ENCODE measurements around the gene PLEKHG4B. TPM values are rescaled to one million over a fixed set of nuclear protein-coding genes. Genes with fewer than 3 reads are reported as not detected.

PLEKHG4B gene
- total and polyA plus RNA-seq, 7 donors: 0.01 TPM; not detected in 6

GRCh38 chr5:92401-93220 is 643 bp downstream of the PLEKHG4B start:
- no peak for DNase-seq
- TF ChIP-seq, protein P1, sequence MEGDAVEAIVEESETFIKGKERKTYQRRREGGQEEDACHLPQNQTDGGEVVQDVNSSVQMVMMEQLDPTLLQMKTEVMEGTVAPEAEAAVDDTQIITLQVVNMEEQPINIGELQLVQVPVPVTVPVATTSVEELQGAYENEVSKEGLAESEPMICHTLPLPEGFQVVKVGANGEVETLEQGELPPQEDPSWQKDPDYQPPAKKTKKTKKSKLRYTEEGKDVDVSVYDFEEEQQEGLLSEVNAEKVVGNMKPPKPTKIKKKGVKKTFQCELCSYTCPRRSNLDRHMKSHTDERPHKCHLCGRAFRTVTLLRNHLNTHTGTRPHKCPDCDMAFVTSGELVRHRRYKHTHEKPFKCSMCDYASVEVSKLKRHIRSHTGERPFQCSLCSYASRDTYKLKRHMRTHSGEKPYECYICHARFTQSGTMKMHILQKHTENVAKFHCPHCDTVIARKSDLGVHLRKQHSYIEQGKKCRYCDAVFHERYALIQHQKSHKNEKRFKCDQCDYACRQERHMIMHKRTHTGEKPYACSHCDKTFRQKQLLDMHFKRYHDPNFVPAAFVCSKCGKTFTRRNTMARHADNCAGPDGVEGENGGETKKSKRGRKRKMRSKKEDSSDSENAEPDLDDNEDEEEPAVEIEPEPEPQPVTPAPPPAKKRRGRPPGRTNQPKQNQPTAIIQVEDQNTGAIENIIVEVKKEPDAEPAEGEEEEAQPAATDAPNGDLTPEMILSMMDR (IDR thresholded peaks at IDR 0.05): no peak
- peaks cover 0 to 75% (median 33%) of the 10 kb centered on the region in 3 donors for H3K27me3 ChIP-seq (ENCODE audit: insufficient read depth in 3 of 3, low read length in 2 of 3)
- 9 to 16% (median 13%) methylated on average over 14 to 33 of the region's 37 CpGs for WGBS, 3 donors
- H3K4me3 ChIP-seq: no peak overlapping the region
- no peaks in the 10 kb centered on the region for H3K9me3 ChIP-seq
- intact Hi-C loops (cut with DNase I): no loop called here
- no peak for ATAC-seq
- no peaks in the 10 kb centered on the region for H3K4me1 ChIP-seq
- H3K27ac ChIP-seq: no peak overlapping the region
- no peaks in the 10 kb centered on the region for H3K36me3 ChIP-seq (ENCODE audit: insufficient read depth in 1 of 2, low read depth in 1 of 2)

DNA sequence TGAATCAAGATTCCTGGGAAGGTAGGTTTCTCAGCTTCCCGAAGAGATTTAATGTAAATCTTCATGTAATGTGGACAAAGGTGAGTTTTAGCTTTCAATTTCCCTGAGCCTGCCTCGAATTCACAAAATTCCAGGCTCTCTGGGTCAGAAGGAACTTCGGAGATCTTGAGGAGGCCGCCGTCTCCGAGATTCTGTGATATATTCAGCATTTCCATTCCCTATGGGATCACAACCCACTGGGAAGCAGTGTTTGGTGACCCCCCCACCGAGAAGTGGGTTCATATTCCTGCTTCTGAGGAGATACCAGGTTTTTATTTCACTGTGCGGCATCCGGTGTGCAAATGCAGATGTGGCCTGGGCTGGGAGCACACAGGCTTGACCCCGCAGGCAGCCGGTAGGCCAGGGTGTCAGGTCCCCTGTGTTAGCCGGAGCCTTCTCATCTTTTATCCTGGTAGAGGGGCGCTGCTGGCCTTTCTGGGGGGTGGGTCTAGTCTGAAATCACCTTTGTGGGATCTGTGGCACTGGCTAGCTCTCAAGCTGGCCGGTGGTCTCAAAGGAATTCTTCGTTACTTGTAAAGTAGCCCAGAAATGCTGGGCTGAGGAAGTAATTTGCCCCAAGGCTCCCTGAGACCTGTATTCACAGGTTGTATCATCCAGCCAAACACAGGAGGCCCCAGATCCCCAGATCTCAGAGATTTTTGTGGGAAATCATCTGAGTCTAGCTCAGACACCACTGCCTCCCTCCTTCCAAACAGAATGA is 1.4 kb downstream of the PLEKHG4B start:
- Histone ChIP-seq H3K36me3 (ENCODE audit: insufficient read depth in 1 of 2, low read depth in 1 of 2) (no peaks in the 10 kb centered on the region), H3K9me3 (no peaks in the 10 kb centered on the region), H3K27ac (no peak overlapping the region), H3K4me3 (no peak overlapping the region), H3K27me3 (ENCODE audit: insufficient read depth in 3 of 3, low read length in 2 of 3) (peaks cover 0 to 79% (median 33%) of the 10 kb centered on the region in 3 donors), H3K4me1 (no peaks in the 10 kb centered on the region)
- ATAC-seq (no peak), DNase-seq (no peak)
- intact Hi-C loops (cut with DNase I): no loop called here
- TF ChIP-seq, protein P1 (IDR thresholded peaks at IDR 0.05): no peak
- WGBS, 3 donors: 82 to 87% (median 82%) methylated on average over 15 of the region's 15 CpGs

GRCh38 chr5:94113-94892 is 2.3 kb downstream of the PLEKHG4B start:
- Histone ChIP-seq H3K27ac (no peak overlapping the region), H3K36me3 (ENCODE audit: insufficient read depth in 1 of 2, low read depth in 1 of 2) (no peaks in the 10 kb centered on the region), H3K9me3 (no peaks in the 10 kb centered on the region), H3K4me1 (no peaks in the 10 kb centered on the region), H3K27me3 (ENCODE audit: insufficient read depth in 3 of 3, low read length in 2 of 3) (peaks cover 0 to 78% (median 31%) of the 10 kb centered on the region in 3 donors), H3K4me3 (no peak overlapping the region)
- intact Hi-C loops (cut with DNase I): no loop called here
- TF ChIP-seq, protein P1 (IDR thresholded peaks at IDR 0.05): no peak
- WGBS, 3 donors: 87 to 94% (median 89%) methylated on average over 11 of the region's 11 CpGs
- DNase-seq (no peak), ATAC-seq (no peak)

GRCh38 chr5:95241-95980 is 3.4 kb downstream of the PLEKHG4B start:
- 82 to 84% (median 82%) methylated on average over 12 of the region's 12 CpGs for WGBS, 3 donors
- intact Hi-C loops (cut with DNase I): no loop called here
- Histone ChIP-seq H3K27me3 (ENCODE audit: insufficient read depth in 3 of 3, low read length in 2 of 3) (peaks cover 6 to 76% (median 27%) of the 10 kb centered on the region in 3 donors), H3K36me3 (ENCODE audit: insufficient read depth in 1 of 2, low read depth in 1 of 2) (no peaks in the 10 kb centered on the region), H3K9me3 (no peaks in the 10 kb centered on the region), H3K4me1 (no peaks in the 10 kb centered on the region), H3K4me3 (no peak overlapping the region), H3K27ac (no peak overlapping the region)
- TF ChIP-seq, protein P1 (IDR thresholded peaks at IDR 0.05): no peak
- ATAC-seq: no peak
- no peak for DNase-seq
